Measurements from ENCODE around the gene AMBRA1.
"Not testable (repeated sequence)": the region's sequence is repeated elsewhere in the genome, so short reads cannot be mapped to it uniquely, and the experiment has no call there.

The AMBRA1 gene

GRCh38 chr11:46611526-46612304, 17.9 kb upstream of the AMBRA1 start:
- no peak for DNase-seq

GRCh38 chr11:46609386-46609785, 15.6 kb upstream of the AMBRA1 start:
- DNase-seq = no peak

- no peak for DNase-seq
These were observed 13.7 kb upstream of the AMBRA1 start for GRCh38 chr11:46607516-46607915.

DNA sequence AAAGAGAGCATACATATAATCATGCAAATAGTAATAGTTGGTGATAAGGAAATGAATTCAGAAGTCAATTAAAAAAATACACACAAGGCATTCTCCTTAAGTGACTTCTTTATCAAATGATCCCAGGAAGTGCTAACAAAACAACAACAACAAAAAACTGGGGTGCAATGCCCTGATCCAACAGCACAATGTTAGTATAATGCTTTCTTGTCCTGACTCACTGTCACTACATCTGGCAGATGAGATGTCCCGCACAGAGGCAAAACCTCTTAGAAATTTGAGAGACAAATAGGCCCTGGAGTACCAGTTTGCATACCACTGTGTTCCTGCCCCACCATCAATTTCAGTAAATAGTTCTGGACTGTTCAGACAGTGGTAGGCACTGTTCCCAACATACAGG, 11.0 kb upstream of the AMBRA1 start:
- no peak for DNase-seq

- no peak for DNase-seq
These were observed 10.0 kb upstream of the AMBRA1 start for GRCh38 chr11:46603704-46604308.

DNA sequence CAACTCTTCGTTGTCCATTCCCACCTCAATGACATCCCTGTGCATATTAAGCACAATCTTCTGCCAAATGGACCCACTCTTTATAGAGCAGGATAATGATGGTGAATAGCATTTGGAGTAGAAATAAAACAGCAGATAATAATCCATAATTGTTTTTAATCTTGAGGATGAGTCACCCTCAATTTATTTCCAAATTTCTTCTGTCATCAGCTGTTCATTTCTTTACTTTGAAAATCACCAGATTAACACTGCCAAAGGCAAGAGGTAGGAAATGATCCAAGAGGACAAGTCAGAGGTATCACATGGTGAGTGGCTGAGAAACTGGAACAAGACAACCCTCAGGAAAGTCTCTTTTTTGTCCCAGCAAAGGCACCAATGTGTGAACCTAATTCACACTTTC, 7.3 kb upstream of the AMBRA1 start:
- no peak for DNase-seq

DNA sequence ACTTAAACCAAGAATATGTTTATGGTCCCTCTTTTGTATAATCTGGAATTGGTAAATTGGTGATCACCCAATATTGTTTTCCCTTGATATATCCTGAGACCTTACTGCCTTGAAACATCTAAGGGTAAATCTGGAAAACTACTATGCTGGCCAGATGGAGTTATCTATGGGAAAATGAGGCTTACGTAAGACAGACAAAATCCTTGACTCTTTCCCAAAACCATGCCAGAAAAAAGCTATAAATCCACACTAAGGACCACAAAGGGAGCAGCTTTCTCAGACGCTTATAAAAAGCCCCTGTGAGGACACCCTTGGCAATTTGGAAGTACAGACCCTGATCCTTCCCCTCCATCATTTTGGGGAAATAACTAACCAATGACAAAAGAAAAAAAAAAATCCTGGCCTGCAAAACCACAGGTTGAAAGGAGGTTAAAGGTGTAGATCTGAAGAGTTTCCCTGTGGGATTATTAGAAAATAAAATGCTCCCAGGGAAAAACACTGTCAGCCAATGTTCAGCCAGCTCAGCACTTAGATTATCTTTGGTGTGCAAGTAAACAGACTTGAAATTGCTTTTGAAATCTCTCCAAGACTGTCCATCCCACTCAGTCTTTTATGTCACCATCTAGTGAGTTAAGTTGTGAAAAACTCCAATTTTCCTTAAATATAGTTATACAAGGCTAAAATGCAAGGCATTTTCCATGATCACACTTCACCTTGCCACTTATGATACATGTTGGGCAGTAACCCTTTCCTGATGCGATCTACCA, 6.6 kb upstream of the AMBRA1 start:
- no peak for DNase-seq

GRCh38 chr11:46599340-46600193, 5.7 kb upstream of the AMBRA1 start:
- no peak for DNase-seq

DNA sequence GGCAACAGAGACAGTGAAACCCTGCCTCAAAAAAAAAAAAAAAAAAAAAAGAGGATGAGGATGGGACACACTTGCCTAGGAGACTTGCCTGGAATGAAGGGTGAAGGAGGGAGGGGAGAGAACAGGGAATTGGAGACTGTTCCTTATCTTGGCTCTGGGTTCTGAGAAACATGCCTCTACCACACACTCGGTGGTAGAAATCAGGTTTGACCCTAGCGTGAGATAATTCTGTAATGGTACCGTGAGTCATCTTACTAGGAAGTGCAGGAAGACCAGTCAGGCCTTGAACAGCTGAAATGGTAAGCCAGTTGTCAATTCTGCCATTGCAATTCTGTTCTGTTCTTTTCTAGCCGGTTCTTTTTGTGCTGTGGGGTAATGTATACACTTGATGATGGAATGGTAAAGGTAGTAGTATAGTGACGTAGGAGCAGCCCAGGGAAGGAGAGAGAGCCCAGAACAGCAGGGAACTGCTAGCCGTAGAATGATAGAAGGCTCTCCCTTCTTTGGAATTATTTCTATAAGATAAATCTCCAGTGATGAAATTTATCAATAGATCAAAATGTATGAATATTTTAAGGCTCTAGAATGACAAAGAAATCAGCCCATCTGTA, 3.9 kb upstream of the AMBRA1 start:
- DNase-seq = no peak

DNA sequence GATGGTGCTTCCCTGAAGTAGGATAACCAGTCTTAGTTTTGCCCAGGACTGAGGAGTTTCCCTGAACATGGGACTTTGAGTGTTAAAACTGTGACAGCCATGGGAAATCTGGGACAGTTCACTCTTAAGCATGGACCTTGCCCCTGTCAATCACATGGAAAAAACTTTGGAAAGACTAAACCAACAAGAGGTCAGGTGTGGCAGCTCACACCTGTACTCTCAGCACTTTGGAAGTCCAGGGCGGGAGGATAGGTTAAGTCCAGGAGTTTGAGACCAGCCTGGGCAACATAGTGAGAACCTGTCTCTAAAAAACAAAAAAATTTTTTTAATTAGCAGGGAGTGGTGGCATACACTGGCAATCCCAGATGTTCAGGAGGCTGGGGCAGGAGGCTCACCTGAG, 3.3 kb upstream of the AMBRA1 start:
- DNase-seq = no peak

GRCh38 chr11:46594785-46595184, 962 bp upstream of the AMBRA1 start:
- DNase-seq = no peak

DNA sequence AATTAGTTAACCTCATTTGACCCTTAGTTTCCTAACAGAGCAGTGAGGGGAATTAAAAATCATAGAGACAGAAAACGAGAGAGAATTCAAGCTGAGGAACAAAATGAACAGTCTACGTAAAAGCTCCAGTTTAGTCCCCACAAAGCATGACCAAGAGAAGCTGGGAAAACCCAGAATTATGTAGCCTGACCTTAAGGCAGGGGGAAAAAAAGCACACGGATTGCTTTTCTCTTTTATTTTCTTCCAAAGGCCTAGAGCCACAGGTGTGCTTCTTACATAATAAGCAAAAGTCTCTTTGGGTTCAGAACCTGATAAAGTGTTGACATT, 514 bp upstream of the AMBRA1 start:
- DNase-seq = no peak

DNA sequence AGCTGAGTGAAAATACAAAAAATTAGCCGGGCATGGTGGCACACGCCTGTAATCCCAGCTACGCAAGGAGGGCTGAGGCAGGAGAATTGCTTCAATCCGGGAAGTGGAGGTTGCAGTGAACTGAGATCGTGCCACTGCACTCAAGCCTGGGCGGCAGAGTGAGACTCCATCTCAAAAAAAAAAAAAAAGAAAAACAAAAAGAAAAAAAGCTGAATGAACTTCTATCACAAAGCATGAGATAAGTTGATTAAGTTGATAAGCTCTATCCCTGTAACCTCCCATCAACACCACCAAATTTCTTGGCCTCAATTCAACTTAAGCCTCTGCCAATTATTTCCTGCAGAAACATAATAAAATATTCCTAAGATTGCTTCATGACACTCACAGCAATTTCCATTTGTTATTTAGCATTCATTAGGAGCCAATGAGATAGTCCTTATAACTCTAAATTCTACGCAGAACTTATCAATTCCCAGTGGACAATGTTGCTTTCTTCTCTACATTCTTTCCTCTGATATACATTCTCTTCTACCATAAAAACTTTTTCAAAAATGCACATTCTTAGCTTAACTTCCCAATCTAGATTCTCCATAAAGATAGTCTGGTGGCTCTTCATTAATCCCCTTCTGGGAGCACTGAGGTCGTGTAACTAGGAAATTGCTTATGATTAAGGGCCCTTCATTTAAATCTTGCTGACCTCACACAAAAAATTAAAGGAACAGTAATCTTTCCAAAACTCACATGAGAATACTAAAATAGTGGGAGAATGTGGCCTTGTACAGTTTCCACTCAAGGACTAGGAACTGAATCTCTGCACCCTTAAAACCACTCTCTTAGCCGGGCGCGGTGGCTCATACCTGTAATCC, 2.9 kb downstream of the AMBRA1 start:
- DNase-seq = no peak

DNA sequence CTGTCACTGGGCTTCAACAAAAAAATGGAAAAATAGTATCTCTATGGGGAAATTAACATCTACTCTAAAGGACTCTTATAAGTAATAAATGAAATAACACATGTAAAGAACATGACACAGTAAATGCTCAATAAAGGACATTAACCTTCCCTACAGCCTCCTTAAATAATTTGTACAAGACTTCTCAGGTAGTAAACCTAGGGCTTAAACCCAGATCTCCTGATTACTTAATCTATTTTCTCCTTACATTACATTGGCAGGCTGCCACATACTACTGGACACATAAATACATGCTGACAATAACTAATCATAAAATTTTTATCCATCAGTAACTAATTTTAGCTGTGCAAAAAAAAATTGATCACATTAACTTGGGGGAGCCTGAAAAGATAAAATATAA, 4.9 kb downstream of the AMBRA1 start:
- no peak for DNase-seq

GRCh38 chr11:46588131-46588530, 5.7 kb downstream of the AMBRA1 start:
- DNase-seq = no peak

DNA sequence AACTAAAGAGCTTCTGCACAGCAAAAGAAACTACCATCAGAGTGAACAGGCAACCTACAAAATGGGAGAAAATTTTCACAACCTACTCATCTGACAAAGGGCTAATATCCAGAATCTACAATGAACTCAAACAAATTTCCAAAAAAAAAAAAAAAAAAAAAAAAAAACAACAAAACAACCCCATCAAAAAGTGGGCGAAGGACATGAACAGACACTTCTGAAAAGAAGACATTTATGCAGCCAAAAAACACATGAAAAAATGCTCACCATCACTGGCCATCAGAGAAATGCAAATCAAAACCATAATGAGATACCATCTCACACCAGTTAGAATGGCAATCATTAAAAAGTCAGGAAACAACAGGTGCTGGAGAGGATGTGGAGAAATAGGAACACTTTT, 10.3 kb downstream of the AMBRA1 start:
- DNase-seq = not testable (repeated sequence)

DNA sequence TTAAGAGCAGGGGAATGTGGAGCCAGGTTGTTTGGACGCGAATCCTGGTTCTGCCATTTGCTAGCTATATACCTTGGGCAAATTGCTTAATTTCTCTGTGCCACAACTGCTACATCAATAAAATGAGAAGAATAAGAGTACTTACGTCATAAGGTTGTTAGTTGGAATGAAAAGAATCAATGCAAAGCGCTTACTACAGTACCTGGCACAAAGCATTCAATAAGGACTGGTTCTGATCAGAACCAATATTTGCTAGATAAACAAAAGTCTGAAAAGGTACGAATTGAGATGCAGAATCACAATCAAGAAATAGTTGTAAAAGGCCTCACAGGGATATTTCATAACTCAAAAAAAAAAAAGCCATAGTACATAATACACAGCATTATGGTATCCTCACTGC, 11.2 kb downstream of the AMBRA1 start:
- no peak for DNase-seq

- DNase-seq = no peak
These were observed 16.8 kb downstream of the AMBRA1 start for GRCh38 chr11:46577058-46577457.

- no peak for DNase-seq
These were observed 19.2 kb downstream of the AMBRA1 start for GRCh38 chr11:46574656-46575055.

GRCh38 chr11:46570790-46571398, 22.9 kb downstream of the AMBRA1 start:
- DNase-seq = no peak

GRCh38 chr11:46565232-46565840, 28.5 kb downstream of the AMBRA1 start:
- no peak for DNase-seq

All from NCI-H146 (cell line).